ENCODE data around the gene CUL9.
A peak's percentile ranks its signal among the peaks of the same experiment; 100 is the strongest.

Gene CUL9

DNA sequence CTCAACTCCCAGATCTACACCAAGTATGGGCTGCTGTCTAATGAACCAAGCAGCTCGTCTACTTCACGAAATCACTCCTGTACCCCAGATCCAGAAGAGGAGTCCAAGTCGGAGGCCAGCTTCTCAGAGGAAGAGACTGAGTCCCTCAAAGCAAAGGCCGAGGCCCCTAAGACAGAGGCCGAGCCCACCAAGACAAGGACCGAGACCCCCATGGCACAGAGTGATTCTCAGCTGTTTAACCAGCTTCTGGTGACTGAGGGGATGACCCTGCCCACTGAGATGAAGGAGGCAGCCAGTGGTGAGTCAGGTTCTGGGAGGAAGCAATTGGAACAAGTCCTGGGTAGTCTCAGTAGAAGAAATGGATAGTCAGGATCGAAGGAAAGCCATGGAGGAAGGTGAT is 5.8 kb downstream of the CUL9 start:
- intact Hi-C loops (cut with DNase I): no loop called here
- no peak for DNase-seq

- intact Hi-C loops (cut with DNase I): no loop called here
- no peak for DNase-seq
Measured at GRCh38 chr6:43188426-43188825, 6.4 kb downstream of the CUL9 start.

- intact Hi-C loops (cut with DNase I): no loop called here
- DNase-seq: no peak
Measured at GRCh38 chr6:43189776-43190304, 7.8 kb downstream of the CUL9 start.

- DNase-seq: no peak
- intact Hi-C loops (cut with DNase I): no loop called here
Measured at GRCh38 chr6:43192911-43193310, 10.9 kb downstream of the CUL9 start.

GRCh38 chr6:43193929-43194328 is 11.9 kb downstream of the CUL9 start:
- intact Hi-C loops (cut with DNase I): no loop called here
- DNase-seq: no peak

DNA sequence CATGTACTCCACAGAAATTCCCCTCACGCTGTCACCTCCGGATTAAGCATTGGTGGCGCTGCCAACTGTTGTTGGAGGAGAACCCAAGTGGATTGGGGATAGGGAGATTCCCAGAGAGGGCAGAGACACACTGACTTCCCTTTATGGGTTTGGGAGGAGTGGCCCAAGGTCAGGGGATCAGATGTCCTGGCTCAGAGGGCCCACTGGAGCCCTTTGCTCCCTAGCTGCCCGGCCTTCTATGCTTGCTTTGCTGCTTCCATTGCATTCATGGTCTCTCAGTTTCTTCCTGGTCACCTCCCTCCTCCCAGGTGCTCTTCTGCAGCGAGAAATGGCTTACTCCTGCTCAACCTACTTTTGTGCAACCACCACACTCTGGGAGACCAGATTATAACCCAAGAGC is 14.3 kb downstream of the CUL9 start:
- intact Hi-C loops (cut with DNase I): no loop called here
- DNase-seq: no peak

DNA sequence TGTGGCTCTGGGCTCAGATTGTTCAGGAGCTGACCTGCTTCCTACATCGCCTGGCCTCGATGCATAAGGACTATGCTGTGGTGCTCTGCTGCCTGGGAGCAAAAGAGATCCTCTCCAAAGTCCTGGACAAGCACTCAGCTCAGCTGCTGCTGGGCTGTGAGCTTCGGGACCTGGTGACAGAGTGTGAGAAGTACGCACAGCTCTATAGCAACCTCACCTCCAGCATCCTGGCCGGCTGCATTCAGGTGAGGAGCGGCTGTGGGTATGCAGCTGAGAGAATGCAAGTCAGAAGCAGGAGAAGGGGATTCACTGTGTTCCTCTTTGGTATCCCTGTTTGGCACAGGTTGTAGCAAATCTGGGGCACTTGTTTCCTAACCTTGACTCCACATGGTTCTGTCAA is 17.9 kb downstream of the CUL9 start:
- peak in 1 of 42 donors; percentile 5 for DNase-seq
- intact Hi-C loops (cut with DNase I): no loop called here

GRCh38 chr6:43200541-43200940 is 18.5 kb downstream of the CUL9 start:
- intact Hi-C loops (cut with DNase I): no loop called here
- DNase-seq: peak in 1 of 42 donors; percentile 22

DNA sequence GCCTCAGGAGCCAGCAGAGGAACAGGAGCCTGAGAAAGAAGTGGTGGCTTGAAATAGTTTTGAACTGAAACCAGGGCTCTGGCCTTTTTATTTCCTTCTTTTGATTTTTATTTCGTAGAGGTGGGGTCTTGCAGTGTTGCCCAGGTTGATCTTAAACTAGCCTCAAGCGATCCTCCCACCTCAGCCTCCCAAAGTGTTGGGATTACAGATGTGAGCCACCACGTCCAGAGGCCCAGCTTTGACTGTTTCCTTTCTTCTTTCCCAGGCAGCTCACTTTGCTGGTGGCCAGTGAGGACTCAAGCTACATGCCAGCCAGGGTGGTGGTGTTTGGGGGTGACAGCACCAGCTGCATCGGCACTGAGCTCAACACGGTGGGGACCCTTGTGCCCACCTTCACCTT is 20.5 kb downstream of the CUL9 start:
- DNase-seq: no peak
- intact Hi-C loops (cut with DNase I): no loop called here

DNA sequence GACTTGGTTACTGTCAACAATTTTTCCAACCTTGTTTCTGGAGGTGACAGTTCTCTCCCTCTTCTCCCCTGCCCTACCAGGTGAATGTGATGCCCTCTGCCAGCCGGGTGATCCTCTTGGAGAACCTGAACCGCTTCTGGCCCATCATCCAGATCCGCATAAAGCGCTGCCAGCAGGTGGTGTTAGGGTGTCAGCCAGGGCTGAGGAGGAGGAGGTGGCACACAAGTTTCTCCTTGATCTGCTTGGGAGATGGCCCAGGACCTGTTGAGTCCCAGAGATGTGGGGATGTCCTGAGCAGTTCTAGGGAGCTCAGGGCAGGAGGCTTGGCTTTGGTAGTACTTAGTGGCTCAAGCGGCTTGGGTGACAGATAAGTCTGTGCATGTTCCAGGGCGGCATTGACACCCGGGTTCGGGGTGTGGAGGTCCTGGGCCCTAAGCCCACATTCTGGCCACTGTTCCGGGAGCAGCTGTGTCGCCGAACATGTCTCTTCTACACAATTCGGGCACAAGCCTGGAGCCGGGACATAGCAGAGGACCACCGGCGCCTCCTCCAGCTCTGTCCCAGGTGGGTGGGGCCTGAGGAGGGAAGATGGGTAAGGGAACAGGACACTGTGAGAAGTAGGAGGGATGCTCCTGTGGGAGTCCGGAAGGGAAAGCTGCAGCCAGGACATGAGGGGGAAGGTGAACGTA is 21.2 kb downstream of the CUL9 start:
- DNase-seq: no peak
- intact Hi-C loops (cut with DNase I): no loop called here

GRCh38 chr6:43203718-43204095 is 21.7 kb downstream of the CUL9 start:
- intact Hi-C loops (cut with DNase I): no loop called here
- DNase-seq: no peak

GRCh38 chr6:43204271-43205105 is 22.5 kb downstream of the CUL9 start:
- intact Hi-C loops (cut with DNase I): no loop called here
- DNase-seq: no peak

DNA sequence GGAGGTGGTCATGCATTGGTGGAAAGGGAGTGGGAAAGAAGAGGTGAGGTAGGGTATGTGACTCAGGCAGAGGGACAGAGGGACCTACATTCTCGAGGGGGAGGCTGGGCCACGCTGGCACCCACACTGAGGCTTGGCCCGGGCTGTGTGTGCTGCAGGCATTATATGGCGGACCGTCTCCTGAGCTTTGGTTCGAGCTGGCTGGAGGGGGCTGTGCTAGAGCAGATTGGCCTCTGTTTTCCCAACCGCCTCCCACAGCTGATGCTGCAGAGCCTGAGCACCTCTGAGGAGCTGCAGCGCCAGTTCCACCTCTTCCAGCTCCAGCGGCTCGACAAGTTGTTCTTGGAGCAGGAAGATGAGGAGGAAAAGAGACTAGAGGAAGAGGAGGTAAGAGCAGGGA is 23.9 kb downstream of the CUL9 start:
- DNase-seq: no peak
- intact Hi-C loops (cut with DNase I): no loop called here

DNA sequence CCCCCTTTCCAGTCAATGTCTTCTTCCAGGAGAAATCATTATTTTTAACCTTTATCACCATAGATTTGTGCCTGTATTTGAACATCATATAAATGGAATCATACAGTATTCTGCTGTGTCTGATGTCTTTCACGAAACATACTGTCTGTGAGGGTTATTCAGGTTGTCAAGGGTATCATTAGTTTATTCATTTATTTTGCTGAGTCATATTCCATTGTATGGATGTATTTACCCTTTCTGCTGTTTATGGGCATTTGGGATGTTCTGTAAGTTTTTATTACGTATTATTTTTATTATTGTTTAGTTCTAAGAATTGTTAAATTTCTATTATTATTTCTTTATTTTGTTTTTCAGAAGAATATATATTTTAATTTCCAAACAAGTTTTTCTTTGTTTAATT is 25.3 kb downstream of the CUL9 start:
- no peak for DNase-seq
- intact Hi-C loops (cut with DNase I): no loop called here

DNA sequence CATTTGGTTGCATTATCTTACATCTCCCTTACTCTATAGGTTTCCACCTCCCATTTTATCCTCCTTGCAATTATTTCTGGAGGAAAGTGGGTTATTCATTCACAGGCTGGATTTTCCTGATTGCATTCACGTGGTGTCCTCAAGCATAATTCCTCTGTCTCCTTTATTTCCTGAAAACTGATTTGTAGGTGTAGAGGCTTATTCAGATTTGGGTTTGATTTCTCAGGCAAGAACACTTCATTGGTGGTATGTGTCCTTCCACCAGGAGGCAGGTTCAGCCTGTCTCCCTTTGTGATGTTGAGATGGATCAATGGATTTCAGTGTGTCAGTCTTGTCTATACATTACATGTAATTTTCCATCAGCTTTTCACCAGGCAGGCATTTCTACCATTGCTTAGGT is 30.0 kb downstream of the CUL9 start:
- DNase-seq: no peak
- intact Hi-C loops (cut with DNase I): no loop called here

DNA sequence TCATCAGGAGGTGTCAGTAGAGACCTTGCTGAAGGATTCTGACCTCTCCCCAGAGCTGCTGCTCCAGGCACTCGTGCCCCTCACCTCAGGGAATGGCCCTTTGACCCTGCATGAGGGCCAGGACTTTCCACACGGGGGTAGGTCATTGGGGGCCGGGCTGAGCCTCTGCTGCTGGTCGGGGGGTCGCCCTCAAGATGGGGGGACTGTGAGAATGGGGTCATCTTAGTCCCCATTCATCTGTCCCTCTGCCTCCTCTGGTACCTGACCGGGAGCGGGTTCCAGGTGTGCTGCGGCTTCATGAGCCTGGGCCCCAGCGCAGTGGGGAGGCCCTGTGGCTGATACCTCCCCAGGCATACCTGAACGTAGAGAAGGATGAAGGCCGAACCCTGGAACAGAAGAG is 31.4 kb downstream of the CUL9 start:
- intact Hi-C loops (cut with DNase I): no loop called here
- no peak for DNase-seq

- DNase-seq: no peak
- intact Hi-C loops (cut with DNase I): no loop called here
Measured at GRCh38 chr6:43215066-43215465, 33.1 kb downstream of the CUL9 start.

GRCh38 chr6:43216200-43216599 is 34.2 kb downstream of the CUL9 start:
- intact Hi-C loops (cut with DNase I): no loop called here
- DNase-seq: no peak

DNA sequence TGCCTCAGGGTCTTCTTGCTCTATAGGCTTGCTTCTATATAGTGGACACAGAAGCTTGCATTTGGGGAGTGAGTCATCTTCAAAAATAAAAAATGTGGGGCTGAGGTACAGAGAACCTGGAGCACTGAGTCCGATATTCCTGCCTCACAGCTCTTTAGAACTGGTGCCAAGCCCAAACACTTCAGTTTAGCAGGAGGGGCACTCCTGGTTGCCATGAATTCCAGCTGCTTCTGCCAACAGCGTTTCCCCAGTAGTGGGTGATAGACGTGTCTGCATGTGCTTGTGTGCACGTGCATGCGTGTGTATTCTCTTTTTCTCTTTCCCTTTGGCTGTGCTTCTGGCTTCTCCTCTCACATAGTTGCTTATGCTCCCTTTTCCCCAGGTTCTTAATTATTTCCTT is 35.4 kb downstream of the CUL9 start:
- no peak for DNase-seq
- intact Hi-C loops (cut with DNase I): no loop called here

GRCh38 chr6:43219119-43219518 is 37.1 kb downstream of the CUL9 start:
- intact Hi-C loops (cut with DNase I): no loop called here
- peak in 3 of 42 donors; percentile 10 to 30 (median 26) for DNase-seq

DNA sequence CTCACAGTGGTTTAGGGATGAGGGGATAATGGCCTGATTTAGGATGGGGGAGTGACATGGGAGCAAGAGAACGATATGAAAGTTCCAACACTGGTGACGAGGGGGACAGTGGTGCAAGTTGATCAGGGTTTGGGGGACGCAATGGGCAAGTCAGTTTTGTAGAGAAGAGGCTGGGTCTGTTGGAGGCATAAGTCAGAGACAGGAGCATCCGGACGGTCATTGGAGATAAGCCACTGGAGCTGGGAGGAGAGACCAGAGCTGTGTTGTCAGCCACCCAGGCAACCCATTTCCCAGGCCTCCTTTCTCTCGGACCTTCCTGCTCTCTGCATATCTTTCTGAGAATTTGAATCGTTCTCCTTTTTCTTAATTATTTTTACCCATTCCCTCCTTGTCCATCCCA is 37.8 kb downstream of the CUL9 start:
- DNase-seq: no peak
- intact Hi-C loops (cut with DNase I): no loop called here

Measured in head of caudate nucleus (tissue), 42 donors.